Superior temporal gyrus (tissue), 1 donor: ENCODE measurements around the gene LIPJ.

Experiments used
- DNase-seq: peaks from one replicate; pipeline ENCODE4 v3.0.0-alpha.2; 2016; ENCODE audit errors: extremely low spot score

Gene LIPJ

GRCh38 chr10:88598055-88598454, 11.5 kb downstream of the LIPJ start:
- no peak for DNase-seq

GRCh38 chr10:88608052-88608732, 21.6 kb downstream of the LIPJ start:
- DNase-seq = no peak

- no peak for DNase-seq
Observed at GRCh38 chr10:88608780-88609179, 22.2 kb downstream of the LIPJ start.

- DNase-seq = no peak
Observed at GRCh38 chr10:88616250-88616977, 29.9 kb downstream of the LIPJ start.

- no peak for DNase-seq
Observed at GRCh38 chr10:88617772-88618300, 31.3 kb downstream of the LIPJ start.

- no peak for DNase-seq
Observed at GRCh38 chr10:88618496-88618895, 31.9 kb downstream of the LIPJ start.

- DNase-seq = no peak
Observed at GRCh38 chr10:88620441-88620840, 33.9 kb downstream of the LIPJ start.

GRCh38 chr10:88623835-88624234, 37.3 kb downstream of the LIPJ start:
- no peak for DNase-seq

- no peak for DNase-seq
Observed at GRCh38 chr10:88624840-88625239, 38.3 kb downstream of the LIPJ start.

GRCh38 chr10:88640186-88640585, 53.6 kb downstream of the LIPJ start:
- no peak for DNase-seq

- no peak for DNase-seq
Observed at GRCh38 chr10:88642209-88642608, 55.6 kb downstream of the LIPJ start.

GRCh38 chr10:88642963-88643362, 56.4 kb downstream of the LIPJ start:
- DNase-seq = no peak

GRCh38 chr10:88647061-88647615, 60.6 kb downstream of the LIPJ start:
- no peak for DNase-seq

GRCh38 chr10:88651101-88651551, 64.6 kb downstream of the LIPJ start:
- DNase-seq = no peak

GRCh38 chr10:88652616-88653015, 66.1 kb downstream of the LIPJ start:
- DNase-seq = no peak
